GM13977 (cell line): ENCODE results near the gene ZNF532.

Experiments
- DNase-seq: peaks from one replicate; pipeline ENCODE4 v3.0.0; 2012; ENCODE audit warnings: low spot score
- in situ Hi-C: fragments of 300-500 bp; cut with MboI; formaldehyde crosslinking; loops from one replicate; pipeline ENCODE4 v1.12.0; 2022; ENCODE audit warnings: low sequenced_read_pairs, low pct_unique_long_range_greater_than_20kb, mixed read lengths, inconsistent platforms; ENCODE audit not compliant: unreplicated experiment
- TF ChIP-seq, protein P1 (sequence below): IDR thresholded peaks from 2 replicates; pipeline ENCODE4 v1.5.1; 2012; ENCODE audit warnings: mild to moderate bottlenecking, control low read depth; ENCODE audit not compliant: insufficient read depth; ENCODE audit errors: extremely low read depth, missing control alignments

The ZNF532 gene

DNA sequence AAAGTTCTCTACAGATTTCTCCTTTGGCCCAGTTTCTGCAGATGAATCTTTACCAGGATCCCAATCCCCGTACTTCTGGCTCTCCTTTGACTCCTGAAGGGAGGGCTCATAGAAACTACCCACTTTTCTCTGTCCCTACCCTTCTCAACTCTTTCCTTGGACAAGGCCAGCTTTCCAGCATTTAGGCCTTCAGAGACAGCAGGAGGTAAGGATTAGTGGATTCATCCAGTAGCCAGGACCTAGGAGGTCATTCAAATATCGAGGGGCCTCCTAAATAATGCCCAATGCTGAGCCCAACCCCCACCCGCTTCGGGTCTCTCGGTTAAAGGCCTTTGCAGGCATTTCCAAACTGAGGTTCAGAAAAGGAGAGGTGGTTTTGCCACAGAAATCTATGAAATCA, 4.8 kb upstream of the ZNF532 start:
- DNase-seq: no peak
- TF ChIP-seq, protein P1, sequence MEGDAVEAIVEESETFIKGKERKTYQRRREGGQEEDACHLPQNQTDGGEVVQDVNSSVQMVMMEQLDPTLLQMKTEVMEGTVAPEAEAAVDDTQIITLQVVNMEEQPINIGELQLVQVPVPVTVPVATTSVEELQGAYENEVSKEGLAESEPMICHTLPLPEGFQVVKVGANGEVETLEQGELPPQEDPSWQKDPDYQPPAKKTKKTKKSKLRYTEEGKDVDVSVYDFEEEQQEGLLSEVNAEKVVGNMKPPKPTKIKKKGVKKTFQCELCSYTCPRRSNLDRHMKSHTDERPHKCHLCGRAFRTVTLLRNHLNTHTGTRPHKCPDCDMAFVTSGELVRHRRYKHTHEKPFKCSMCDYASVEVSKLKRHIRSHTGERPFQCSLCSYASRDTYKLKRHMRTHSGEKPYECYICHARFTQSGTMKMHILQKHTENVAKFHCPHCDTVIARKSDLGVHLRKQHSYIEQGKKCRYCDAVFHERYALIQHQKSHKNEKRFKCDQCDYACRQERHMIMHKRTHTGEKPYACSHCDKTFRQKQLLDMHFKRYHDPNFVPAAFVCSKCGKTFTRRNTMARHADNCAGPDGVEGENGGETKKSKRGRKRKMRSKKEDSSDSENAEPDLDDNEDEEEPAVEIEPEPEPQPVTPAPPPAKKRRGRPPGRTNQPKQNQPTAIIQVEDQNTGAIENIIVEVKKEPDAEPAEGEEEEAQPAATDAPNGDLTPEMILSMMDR: no peak

DNA sequence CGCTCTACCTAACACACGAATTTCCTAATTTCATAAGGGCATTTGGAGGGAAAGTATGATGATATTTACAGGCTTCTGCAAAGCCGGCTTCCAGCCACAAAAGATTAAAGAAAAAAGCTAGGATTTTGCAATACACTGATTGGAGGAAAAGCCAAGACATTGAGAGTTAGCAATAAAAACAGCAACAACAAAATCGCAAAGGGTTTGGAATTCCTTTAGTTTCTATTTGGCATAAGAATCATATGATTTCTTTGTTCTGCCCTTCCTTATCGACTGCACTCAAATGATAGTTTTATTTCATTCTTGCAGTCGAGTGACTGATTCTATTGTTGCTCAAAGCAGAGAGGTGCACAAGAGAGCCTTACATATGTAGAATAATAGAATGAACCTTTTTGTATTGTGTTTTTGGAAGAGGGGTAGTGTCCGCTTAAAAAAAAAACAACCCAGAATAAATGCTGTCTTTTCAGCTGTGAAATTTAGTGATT, 3.9 kb upstream of the ZNF532 start:
- DNase-seq: no peak
- TF ChIP-seq, protein P1: no peak
- in situ Hi-C loops: no loop called here

More for the DNA sequence above, 4.8 kb upstream of the ZNF532 start:
- in situ Hi-C loops: no loop called here

GRCh38 chr18:58861353-58861752, 3.3 kb upstream of the ZNF532 start:
- DNase-seq: no peak
- TF ChIP-seq, protein P1: no peak
- in situ Hi-C loops: no loop called here

DNA sequence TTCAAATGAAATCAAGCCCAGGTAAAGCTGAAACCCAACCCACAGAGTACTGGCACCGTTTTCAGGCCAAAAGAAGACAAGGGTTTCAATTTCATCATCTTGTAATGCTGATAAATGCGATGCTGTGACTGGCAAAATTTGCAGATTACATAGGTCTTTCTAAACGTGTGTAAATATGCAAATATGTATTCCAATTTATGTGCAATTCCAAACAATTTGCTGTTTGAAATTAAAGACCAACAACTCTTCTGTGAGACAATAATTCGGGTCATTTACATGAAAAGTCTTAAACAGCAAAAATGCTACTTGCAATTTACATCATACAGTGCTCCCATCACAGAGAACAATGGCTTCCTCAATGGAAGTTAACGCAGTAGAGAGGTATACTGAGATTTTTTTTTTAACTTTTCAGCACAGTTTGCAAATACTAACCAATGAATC, 2.8 kb upstream of the ZNF532 start:
- no peak for DNase-seq

DNA sequence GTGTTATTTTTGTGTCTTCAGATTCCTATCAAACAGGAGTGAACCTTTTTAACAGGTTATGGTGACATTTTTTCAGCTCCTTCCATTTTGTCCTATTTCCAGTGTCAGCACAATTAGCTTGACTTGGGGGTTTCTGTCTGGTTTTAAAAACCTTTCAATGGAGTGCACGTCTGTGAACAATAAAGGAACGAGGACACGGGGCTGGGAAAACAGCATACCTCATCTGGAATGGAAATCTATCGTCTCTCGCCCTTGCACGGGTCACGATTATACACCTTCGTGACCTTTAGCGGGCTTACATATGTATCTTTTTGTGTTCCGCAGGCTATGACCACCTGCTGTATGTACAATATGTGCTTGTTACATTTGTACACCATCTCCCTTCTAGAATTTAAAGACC, 2.3 kb upstream of the ZNF532 start:
- in situ Hi-C loops: no loop called here
- no peak for DNase-seq
- TF ChIP-seq, protein P1: no peak

More for the DNA sequence above, 2.8 kb upstream of the ZNF532 start:
- in situ Hi-C loops: no loop called here
- TF ChIP-seq, protein P1: no peak

GRCh38 chr18:58862851-58863538, 1.7 kb upstream of the ZNF532 start:
- TF ChIP-seq, protein P1: no peak
- in situ Hi-C loops: no loop called here
- peak; percentile 72 for DNase-seq
